Stimulated activated naive CD8-positive, alpha-beta T cell treated with anti-CD3 and anti-CD28 coated beads, Interleukin-15, Interleukin-2, amounts not matched to agents 100 ng/mL and 50 ng/mL, for 24 hours (primary cell): ENCODE results near the gene ARHGEF19.

Experiments
- H3K27ac Mint-ChIP-seq: one replicate; pipeline ENCODE4 v1.8.0; 2021; ENCODE audit warnings: mild to moderate bottlenecking, mixed read lengths
- H3K27me3 Mint-ChIP-seq: one replicate; pipeline ENCODE4 v1.8.0; 2021; ENCODE audit warnings: mixed read lengths
- H3K36me3 Mint-ChIP-seq: one replicate; pipeline ENCODE4 v1.8.0; 2021; ENCODE audit warnings: low read depth, mixed read lengths
- H3K4me1 Mint-ChIP-seq: one replicate; pipeline ENCODE4 v1.8.0; 2021; ENCODE audit warnings: low read depth, mixed read lengths
- H3K4me3 Mint-ChIP-seq: one replicate; pipeline ENCODE4 v1.8.0; 2021; ENCODE audit warnings: mild to moderate bottlenecking, mixed read lengths
- H3K9me3 Mint-ChIP-seq: one replicate; pipeline ENCODE4 v1.8.0; 2021; ENCODE audit warnings: mixed read lengths

Gene ARHGEF19

GRCh38 chr1:16153999-16154673 is 58.3 kb downstream of the ARHGEF19 start:
- Mint-ChIP-seq H3K27ac (no peak overlapping the region), H3K27me3 (peaks cover 10% of the 10 kb centered on the region), H3K36me3 (no peaks in the 10 kb centered on the region), H3K4me3 (peak overlapping the region; percentile 39), H3K9me3 (no peaks in the 10 kb centered on the region), H3K4me1 (peaks cover 41% of the 10 kb centered on the region)

GRCh38 chr1:16153096-16153998 is 59.1 kb downstream of the ARHGEF19 start:
- H3K27ac Mint-ChIP-seq: no peak overlapping the region

GRCh38 chr1:16152481-16153087 is 59.9 kb downstream of the ARHGEF19 start:
- Mint-ChIP-seq H3K4me1 (peaks cover 33% of the 10 kb centered on the region), H3K27ac (no peak overlapping the region), H3K4me3 (no peak overlapping the region), H3K36me3 (no peaks in the 10 kb centered on the region), H3K9me3 (no peaks in the 10 kb centered on the region), H3K27me3 (peaks cover 14% of the 10 kb centered on the region)

More at GRCh38 chr1:16153096-16153998, 59.1 kb downstream of the ARHGEF19 start:
- Mint-ChIP-seq H3K36me3 (no peaks in the 10 kb centered on the region), H3K9me3 (no peaks in the 10 kb centered on the region), H3K4me1 (peaks cover 41% of the 10 kb centered on the region), H3K4me3 (no peak overlapping the region), H3K27me3 (peaks cover 14% of the 10 kb centered on the region)

- no peak overlapping the region for H3K27ac Mint-ChIP-seq
- H3K36me3 Mint-ChIP-seq: no peaks in the 10 kb centered on the region
- no peak overlapping the region for H3K4me3 Mint-ChIP-seq
- peaks cover 14% of the 10 kb centered on the region for H3K27me3 Mint-ChIP-seq
- no peaks in the 10 kb centered on the region for H3K9me3 Mint-ChIP-seq
- peaks cover 27% of the 10 kb centered on the region for H3K4me1 Mint-ChIP-seq
These were observed 60.5 kb downstream of the ARHGEF19 start for GRCh38 chr1:16151995-16152384.

- Mint-ChIP-seq H3K36me3 (no peaks in the 10 kb centered on the region), H3K27ac (no peak overlapping the region), H3K4me3 (no peak overlapping the region), H3K9me3 (no peaks in the 10 kb centered on the region), H3K27me3 (peaks cover 14% of the 10 kb centered on the region), H3K4me1 (peaks cover 22% of the 10 kb centered on the region)
These were observed 61.1 kb downstream of the ARHGEF19 start for GRCh38 chr1:16151196-16151994.

- no peaks in the 10 kb centered on the region for H3K9me3 Mint-ChIP-seq
- H3K36me3 Mint-ChIP-seq: no peaks in the 10 kb centered on the region
- no peak overlapping the region for H3K4me3 Mint-ChIP-seq
- no peak overlapping the region for H3K27ac Mint-ChIP-seq
- H3K27me3 Mint-ChIP-seq: peaks cover 14% of the 10 kb centered on the region
- peaks cover 16% of the 10 kb centered on the region for H3K4me1 Mint-ChIP-seq
These were observed 61.9 kb downstream of the ARHGEF19 start for GRCh38 chr1:16150508-16150907.

GRCh38 chr1:16149702-16150488 is 62.6 kb downstream of the ARHGEF19 start:
- Mint-ChIP-seq H3K9me3 (no peaks in the 10 kb centered on the region), H3K4me1 (peaks cover 12% of the 10 kb centered on the region), H3K27ac (no peak overlapping the region), H3K36me3 (no peaks in the 10 kb centered on the region), H3K4me3 (no peak overlapping the region), H3K27me3 (peaks cover 14% of the 10 kb centered on the region)

GRCh38 chr1:16149146-16149545 is 63.3 kb downstream of the ARHGEF19 start:
- H3K4me3 Mint-ChIP-seq: no peak overlapping the region
- H3K36me3 Mint-ChIP-seq: no peaks in the 10 kb centered on the region
- H3K27ac Mint-ChIP-seq: no peak overlapping the region
- peaks cover 4% of the 10 kb centered on the region for H3K4me1 Mint-ChIP-seq
- H3K27me3 Mint-ChIP-seq: peaks cover 17% of the 10 kb centered on the region
- H3K9me3 Mint-ChIP-seq: no peaks in the 10 kb centered on the region

GRCh38 chr1:16148329-16149092 is 63.9 kb downstream of the ARHGEF19 start:
- peaks cover 3% of the 10 kb centered on the region for H3K4me1 Mint-ChIP-seq
- H3K27ac Mint-ChIP-seq: no peak overlapping the region
- no peak overlapping the region for H3K4me3 Mint-ChIP-seq
- H3K36me3 Mint-ChIP-seq: no peaks in the 10 kb centered on the region
- peaks cover 17% of the 10 kb centered on the region for H3K27me3 Mint-ChIP-seq
- no peaks in the 10 kb centered on the region for H3K9me3 Mint-ChIP-seq
